ENCODE measurements around the gene AFF3.

- TF ChIP-seq CTCF (IDR thresholded peaks at IDR 0.05; ENCODE audit: low read depth, low read length), result no peak
- TF ChIP-seq EZH2phosphoT487 (IDR thresholded peaks at IDR 0.05; ENCODE audit: low read depth), result no peak
Measured at GRCh38 chr2:99846462-99847107, 295.8 kb downstream of the AFF3 start.
